HG03196 (cell line): Measurements from ENCODE around the gene TFF2.

Source experiments
- ATAC-seq: cut with Tn5 transposase; IDR thresholded peaks from one replicate; pipeline ENCODE4 v1.9.1; 2021; ENCODE audit not compliant: unreplicated experiment

TFF2 gene

GRCh38 chr21:42366292-42367010 lies 15.7 kb upstream of the TFF2 start, which contains the start of gene TFF1:
TSS of gene TFF1 (minus strand) at chr21:42366535. CDS start at chr21:42366495, 40 bp downstream.
- no peak for ATAC-seq

- ATAC-seq, result no peak
Measured at GRCh38 chr21:42365770-42366169, 15.0 kb upstream of the TFF2 start.

DNA sequence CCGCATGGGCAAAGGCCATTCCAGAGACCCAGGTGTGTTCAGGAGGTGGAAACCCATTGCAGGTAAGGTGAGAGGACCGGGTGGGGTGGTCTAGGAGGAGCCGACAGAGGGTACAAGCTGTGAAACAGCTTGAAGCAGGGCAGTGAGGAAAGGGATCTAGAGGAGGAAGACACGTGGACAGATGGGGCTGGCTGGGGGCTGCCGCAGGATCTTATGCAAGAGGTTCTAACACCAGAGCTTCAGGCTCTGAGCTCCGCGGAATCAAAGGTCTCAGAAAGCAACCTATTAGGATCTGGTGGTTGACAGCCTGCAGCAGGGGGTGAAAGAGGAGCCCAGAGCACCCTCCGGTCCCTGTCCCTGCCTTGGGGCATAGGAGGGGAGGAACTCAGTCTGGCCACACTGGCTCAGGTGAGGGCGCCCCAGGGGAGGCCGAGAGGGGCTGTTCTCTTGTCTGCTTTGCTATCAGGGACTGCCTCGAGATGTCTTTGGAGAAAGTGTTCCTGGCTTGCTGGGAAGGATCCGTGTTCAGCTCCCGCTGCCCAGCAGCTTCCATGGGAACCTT lies 13.6 kb upstream of the TFF2 start:
- no peak for ATAC-seq

GRCh38 chr21:42363312-42363711 lies 12.5 kb upstream of the TFF2 start:
- ATAC-seq, result no peak

DNA sequence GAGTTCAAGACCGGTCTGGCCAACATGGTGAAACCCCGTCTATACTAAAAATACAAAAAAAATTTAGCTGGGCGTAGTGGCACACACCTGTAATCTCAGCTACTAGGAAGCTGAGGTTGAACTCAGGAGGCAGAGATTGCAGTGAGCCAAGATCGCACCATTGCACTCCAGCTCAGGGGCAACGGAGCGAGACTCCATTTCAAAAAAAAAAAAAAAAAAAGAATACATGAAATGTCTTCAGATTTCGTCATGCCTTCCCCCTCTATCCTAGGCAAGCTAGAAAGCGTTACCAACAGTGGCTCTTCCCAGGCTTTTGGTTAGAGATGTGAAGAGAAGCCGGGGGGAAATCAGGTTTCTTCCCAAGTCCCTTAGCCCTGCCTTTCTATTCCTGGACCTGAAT lies 11.9 kb upstream of the TFF2 start:
- ATAC-seq, result no peak

DNA sequence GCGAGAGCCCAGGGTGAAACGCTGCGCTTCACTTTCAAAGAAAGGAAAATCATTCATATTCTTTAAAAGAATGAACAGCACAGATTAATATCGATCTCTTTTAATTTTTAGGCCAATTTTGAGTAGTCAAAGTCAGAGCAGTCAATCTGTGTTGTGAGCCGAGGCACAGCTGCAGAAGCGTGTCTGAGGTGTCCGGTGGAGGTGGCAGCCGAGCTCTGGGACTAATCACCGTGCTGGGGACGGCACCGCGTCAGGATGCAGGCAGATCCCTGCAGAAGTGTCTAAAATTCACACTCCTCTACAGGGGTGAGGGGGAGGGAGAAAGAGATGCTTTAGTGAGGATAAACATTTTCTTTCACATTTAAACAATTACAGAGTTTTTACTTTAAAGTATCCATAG lies 11.4 kb upstream of the TFF2 start:
- ATAC-seq, result no peak

DNA sequence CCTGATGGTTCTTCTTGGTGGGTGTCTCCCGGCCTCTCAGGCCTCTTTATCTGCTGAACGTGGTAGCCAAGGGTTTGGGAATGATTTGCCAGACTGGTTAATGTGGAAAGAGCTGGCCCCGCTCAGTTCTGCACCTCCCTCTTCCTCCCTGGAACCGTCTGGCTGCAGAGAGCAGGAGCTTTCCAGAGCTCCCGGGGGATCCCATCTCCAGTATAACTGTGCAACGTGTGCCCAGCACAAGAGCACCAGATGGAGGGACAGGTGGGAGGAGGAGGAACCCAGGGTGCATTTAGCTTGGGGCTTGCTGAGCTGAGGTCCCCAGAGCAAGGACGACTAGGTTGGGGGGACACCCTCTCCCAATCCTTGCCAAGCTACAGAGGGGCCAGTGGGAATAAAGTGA lies 10.5 kb upstream of the TFF2 start:
- ATAC-seq, result no peak

- no peak for ATAC-seq
Measured at GRCh38 chr21:42360317-42360716, 9.5 kb upstream of the TFF2 start.

GRCh38 chr21:42358937-42359336 lies 8.1 kb upstream of the TFF2 start:
- no peak for ATAC-seq

DNA sequence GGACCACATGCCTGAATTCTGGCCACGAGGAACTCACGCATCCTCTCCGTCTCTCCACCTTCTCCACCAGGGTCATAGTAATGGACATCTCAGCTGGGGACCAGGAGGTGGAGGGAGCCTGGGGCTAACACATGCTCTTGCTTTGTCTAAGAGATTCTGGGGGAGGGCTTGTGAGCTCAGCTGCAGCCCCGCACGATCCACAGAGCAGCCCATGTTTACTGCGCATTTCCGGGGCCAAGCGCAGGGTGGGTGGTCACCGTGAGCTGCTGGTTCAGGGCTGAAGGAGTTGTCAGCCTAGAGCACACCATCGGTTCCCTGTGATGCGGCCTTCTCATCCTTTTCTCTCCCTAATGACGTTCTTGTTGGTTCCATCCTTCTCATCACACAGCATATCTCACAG lies 7.5 kb upstream of the TFF2 start:
- ATAC-seq, result no peak

- ATAC-seq, result no peak
Measured at GRCh38 chr21:42357307-42357706, 6.5 kb upstream of the TFF2 start.

DNA sequence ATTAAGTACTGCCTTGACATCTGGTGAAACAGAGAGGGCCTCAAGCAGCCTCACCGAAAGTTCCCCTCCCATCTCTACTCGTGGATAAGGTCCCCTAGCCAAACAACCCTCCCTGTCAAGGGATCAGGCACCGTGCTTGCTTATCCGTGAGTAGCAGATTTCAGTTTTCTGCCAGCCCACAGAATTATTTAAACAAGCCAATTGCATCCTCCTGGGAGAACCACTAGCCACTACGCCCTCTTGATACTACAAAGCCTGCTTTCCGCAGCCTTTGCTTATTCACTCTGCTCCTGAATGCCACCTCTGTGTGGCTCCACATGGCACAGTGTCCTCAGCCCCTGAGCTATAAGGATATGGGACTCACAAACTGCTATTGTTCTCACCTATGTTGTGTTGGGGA lies 5.9 kb upstream of the TFF2 start:
- no peak for ATAC-seq

DNA sequence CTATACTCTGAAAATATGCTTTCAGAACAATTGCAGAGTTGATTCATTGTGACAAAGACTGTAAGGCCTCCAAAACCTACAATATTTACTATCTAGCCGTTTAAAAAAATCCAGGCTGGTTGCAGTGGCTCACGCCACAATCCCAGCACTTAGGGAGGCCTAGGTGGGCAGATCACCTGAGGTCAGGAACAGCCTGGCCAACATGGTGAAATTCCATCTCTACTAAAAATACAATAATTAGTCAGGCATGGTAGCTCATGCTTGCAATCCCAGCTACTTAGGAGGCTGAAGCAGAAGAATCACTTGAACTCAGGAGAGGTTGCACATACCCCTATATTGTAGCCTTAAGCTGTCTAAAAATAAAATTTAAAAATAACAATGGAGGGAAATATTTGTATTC lies 5.3 kb upstream of the TFF2 start:
- ATAC-seq, result no peak

DNA sequence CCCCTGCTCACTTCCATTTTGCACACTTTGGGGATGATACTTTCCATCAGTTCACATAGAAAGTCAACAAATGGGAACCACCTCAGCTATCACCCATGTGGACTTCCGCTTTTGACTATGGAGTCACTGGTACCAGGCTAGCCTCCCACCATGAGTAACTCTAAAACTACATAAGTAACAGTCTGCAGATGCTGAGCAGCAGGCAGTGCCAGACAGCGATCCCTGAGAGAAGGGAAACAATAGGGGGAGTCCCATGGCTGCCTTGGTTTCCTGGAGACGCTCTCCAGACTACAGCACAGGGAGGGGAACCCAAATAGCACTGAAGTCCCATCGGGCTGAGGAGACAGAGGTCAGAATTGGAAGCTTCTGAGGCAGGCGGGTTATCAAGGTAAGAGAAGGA lies 2.8 kb upstream of the TFF2 start:
- ATAC-seq, result no peak

GRCh38 chr21:42352441-42353095 lies 1.8 kb upstream of the TFF2 start:
- ATAC-seq, result no peak

- no peak for ATAC-seq
Measured at GRCh38 chr21:42351626-42352440, 1.0 kb upstream of the TFF2 start.

- ATAC-seq, result no peak
Measured at GRCh38 chr21:42350318-42350910, 380 bp downstream of the TFF2 start.

GRCh38 chr21:42349420-42350317 lies 1.1 kb downstream of the TFF2 start:
- no peak for ATAC-seq

- ATAC-seq, result no peak
Measured at GRCh38 chr21:42348762-42349161, 2.0 kb downstream of the TFF2 start.
